HepG2 (cell line): ENCODE results near the gene PTPN3. TPM values are rescaled to one million over a fixed set of nuclear protein-coding genes. Genes with fewer than 3 reads are reported as not detected.

ENCODE experiments used
- CCDC6 ChIP-seq: sonication (generic); formaldehyde crosslinking; IDR thresholded peaks from 2 replicates; pipeline ENCODE4 v1.8.1; 2022; ENCODE audit warnings: mild to moderate bottlenecking, missing genetic modification reagents, moderate library complexity
- ZNF143 ChIP-seq: sonication (generic); formaldehyde crosslinking; IDR thresholded peaks from 2 replicates; pipeline ENCODE4 v1.4.0; 2020; ENCODE audit warnings: missing genetic modification reagents
- polyA plus RNA-seq, 8 experiments: library from polyadenylated mRNA; depleted of rRNA in 3 of 8; stranded (reverse) in 7 of 8; unstranded in 1 of 8; fragments of >200 nt; fragmentation: Illumina TruSeq in 4 of 8; extraction: Trizol in 4 of 8; gene quantifications; 2 replicates each; pipeline versions ENCODE4 v1.2.1 to v1.2.3, GENCODE V29; 2011 to 2016; ENCODE audit warnings: low read depth in 4 of 8, missing spikeins in 1 of 8, mixed read lengths in 1 of 8; ENCODE audit not compliant: insufficient read depth in 1 of 8
- total RNA-seq, 5 experiments: library from RNA; depleted of rRNA; stranded (reverse); fragments of >200 nt; fragmentation: Illumina TruSeq; extraction: Trizol; gene quantifications; 2 replicates each; pipeline ENCODE4 v1.2.3, GENCODE V29; 2016; ENCODE audit warnings: low read depth in 1 of 5
- TF ChIP-seq, protein P1 (sequence below): sonication (generic); formaldehyde crosslinking; IDR thresholded peaks from 2 replicates; pipeline ENCODE4 v1.4.0; 2020; ENCODE audit warnings: missing genetic modification reagents
- TF ChIP-seq, protein P2 (sequence below): sonication (generic); formaldehyde crosslinking; IDR thresholded peaks from 2 replicates; pipeline ENCODE4 v1.4.0; 2020; ENCODE audit warnings: missing genetic modification reagents

Gene PTPN3
- total and polyA plus RNA-seq, 2 of the 13 experiments (the other 11 are each of a cell fraction or from before 2014, with no cell fraction given) = 5.6 to 20.5 TPM

DNA sequence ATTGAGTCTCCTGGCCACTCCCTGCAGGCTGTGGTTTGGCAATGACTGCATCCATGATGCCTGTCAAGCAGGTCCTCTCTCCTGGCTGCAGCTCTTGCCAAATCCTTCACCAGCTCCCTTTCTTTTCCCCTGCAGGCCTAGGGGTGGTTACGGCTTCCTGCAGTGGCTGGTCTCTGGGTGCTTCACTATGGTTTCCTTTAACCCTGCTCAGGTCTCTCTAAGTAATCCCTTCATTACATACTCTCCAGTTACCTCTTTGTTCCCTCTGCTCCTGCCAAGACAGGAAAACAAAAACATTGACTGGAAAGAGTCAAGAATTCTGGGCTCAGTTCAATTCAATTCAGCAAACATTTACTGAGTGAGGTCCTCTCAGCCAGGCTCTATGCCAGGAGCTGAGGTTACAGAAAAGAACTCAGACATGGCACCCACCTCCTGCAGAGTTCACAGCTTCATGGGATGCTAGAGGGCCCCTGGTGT lies 19.8 kb upstream of the PTPN3 start (continued):
- TF ChIP-seq, protein P1, sequence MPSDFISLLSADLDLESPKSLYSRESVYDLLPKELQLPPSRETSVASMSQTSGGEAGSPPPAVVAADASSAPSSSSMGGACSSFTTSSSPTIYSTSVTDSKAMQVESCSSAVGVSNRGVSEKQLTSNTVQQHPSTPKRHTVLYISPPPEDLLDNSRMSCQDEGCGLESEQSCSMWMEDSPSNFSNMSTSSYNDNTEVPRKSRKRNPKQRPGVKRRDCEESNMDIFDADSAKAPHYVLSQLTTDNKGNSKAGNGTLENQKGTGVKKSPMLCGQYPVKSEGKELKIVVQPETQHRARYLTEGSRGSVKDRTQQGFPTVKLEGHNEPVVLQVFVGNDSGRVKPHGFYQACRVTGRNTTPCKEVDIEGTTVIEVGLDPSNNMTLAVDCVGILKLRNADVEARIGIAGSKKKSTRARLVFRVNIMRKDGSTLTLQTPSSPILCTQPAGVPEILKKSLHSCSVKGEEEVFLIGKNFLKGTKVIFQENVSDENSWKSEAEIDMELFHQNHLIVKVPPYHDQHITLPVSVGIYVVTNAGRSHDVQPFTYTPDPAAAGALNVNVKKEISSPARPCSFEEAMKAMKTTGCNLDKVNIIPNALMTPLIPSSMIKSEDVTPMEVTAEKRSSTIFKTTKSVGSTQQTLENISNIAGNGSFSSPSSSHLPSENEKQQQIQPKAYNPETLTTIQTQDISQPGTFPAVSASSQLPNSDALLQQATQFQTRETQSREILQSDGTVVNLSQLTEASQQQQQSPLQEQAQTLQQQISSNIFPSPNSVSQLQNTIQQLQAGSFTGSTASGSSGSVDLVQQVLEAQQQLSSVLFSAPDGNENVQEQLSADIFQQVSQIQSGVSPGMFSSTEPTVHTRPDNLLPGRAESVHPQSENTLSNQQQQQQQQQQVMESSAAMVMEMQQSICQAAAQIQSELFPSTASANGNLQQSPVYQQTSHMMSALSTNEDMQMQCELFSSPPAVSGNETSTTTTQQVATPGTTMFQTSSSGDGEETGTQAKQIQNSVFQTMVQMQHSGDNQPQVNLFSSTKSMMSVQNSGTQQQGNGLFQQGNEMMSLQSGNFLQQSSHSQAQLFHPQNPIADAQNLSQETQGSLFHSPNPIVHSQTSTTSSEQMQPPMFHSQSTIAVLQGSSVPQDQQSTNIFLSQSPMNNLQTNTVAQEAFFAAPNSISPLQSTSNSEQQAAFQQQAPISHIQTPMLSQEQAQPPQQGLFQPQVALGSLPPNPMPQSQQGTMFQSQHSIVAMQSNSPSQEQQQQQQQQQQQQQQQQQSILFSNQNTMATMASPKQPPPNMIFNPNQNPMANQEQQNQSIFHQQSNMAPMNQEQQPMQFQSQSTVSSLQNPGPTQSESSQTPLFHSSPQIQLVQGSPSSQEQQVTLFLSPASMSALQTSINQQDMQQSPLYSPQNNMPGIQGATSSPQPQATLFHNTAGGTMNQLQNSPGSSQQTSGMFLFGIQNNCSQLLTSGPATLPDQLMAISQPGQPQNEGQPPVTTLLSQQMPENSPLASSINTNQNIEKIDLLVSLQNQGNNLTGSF (CRISPR knock-in tag) = no peak
- TF ChIP-seq, protein P2, sequence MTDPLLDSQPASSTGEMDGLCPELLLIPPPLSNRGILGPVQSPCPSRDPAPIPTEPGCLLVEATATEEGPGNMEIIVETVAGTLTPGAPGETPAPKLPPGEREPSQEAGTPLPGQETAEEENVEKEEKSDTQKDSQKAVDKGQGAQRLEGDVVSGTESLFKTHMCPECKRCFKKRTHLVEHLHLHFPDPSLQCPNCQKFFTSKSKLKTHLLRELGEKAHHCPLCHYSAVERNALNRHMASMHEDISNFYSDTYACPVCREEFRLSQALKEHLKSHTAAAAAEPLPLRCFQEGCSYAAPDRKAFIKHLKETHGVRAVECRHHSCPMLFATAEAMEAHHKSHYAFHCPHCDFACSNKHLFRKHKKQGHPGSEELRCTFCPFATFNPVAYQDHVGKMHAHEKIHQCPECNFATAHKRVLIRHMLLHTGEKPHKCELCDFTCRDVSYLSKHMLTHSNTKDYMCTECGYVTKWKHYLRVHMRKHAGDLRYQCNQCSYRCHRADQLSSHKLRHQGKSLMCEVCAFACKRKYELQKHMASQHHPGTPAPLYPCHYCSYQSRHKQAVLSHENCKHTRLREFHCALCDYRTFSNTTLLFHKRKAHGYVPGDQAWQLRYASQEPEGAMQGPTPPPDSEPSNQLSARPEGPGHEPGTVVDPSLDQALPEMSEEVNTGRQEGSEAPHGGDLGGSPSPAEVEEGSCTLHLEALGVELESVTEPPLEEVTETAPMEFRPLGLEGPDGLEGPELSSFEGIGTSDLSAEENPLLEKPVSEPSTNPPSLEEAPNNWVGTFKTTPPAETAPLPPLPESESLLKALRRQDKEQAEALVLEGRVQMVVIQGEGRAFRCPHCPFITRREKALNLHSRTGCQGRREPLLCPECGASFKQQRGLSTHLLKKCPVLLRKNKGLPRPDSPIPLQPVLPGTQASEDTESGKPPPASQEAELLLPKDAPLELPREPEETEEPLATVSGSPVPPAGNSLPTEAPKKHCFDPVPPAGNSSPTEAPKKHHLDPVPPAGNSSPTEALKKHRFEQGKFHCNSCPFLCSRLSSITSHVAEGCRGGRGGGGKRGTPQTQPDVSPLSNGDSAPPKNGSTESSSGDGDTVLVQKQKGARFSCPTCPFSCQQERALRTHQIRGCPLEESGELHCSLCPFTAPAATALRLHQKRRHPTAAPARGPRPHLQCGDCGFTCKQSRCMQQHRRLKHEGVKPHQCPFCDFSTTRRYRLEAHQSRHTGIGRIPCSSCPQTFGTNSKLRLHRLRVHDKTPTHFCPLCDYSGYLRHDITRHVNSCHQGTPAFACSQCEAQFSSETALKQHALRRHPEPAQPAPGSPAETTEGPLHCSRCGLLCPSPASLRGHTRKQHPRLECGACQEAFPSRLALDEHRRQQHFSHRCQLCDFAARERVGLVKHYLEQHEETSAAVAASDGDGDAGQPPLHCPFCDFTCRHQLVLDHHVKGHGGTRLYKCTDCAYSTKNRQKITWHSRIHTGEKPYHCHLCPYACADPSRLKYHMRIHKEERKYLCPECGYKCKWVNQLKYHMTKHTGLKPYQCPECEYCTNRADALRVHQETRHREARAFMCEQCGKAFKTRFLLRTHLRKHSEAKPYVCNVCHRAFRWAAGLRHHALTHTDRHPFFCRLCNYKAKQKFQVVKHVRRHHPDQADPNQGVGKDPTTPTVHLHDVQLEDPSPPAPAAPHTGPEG (CRISPR knock-in tag) = no peak
- TF ChIP-seq CCDC6 (CRISPR knock-in tag) (no peak), ZNF143 (CRISPR knock-in tag) (no peak)
- TF ChIP-seq, all 625 proteins: peak for 0
